GM18909 (cell line): ENCODE data around the gene PLEKHM2.
"Not testable (repeated sequence)": the region's sequence is repeated elsewhere in the genome, so short reads cannot be mapped to it uniquely, and the experiment has no call there.

Experiments used
- ATAC-seq: cut with Tn5 transposase; IDR thresholded peaks from one replicate; pipeline ENCODE4 v1.9.1; 2021; ENCODE audit warnings: mild to moderate bottlenecking; ENCODE audit not compliant: unreplicated experiment, poor library complexity

Gene PLEKHM2, protein sequence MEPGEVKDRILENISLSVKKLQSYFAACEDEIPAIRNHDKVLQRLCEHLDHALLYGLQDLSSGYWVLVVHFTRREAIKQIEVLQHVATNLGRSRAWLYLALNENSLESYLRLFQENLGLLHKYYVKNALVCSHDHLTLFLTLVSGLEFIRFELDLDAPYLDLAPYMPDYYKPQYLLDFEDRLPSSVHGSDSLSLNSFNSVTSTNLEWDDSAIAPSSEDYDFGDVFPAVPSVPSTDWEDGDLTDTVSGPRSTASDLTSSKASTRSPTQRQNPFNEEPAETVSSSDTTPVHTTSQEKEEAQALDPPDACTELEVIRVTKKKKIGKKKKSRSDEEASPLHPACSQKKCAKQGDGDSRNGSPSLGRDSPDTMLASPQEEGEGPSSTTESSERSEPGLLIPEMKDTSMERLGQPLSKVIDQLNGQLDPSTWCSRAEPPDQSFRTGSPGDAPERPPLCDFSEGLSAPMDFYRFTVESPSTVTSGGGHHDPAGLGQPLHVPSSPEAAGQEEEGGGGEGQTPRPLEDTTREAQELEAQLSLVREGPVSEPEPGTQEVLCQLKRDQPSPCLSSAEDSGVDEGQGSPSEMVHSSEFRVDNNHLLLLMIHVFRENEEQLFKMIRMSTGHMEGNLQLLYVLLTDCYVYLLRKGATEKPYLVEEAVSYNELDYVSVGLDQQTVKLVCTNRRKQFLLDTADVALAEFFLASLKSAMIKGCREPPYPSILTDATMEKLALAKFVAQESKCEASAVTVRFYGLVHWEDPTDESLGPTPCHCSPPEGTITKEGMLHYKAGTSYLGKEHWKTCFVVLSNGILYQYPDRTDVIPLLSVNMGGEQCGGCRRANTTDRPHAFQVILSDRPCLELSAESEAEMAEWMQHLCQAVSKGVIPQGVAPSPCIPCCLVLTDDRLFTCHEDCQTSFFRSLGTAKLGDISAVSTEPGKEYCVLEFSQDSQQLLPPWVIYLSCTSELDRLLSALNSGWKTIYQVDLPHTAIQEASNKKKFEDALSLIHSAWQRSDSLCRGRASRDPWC

DNA sequence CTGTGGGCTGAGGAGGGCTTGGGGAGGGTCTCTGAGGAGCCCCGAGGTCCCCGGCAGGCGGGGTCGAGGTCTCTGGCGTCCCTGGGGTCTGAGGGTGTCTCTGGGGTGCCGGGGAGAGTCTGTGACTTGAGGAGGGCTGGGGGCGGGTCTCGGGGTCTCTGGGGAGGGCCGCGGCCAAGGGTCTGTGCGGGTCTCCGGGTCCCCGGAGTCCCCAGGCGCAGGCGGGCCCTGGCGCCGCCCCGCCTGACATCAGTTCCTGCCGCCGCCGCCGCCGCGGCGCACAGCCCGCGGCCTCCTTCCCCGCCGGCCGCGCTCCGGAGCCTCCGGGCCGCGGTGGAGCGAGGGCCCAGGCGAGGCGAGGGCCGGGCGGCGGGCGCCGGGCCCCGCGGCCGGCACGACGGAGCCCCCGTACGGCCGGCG, at the start of gene PLEKHM2:
TSS of gene PLEKHM2 (plus strand) at position 279 of the 420 bp plus-strand sequence. CDS start 239 bp downstream, outside the sequence.
- ATAC-seq = peak; percentile 64

DNA sequence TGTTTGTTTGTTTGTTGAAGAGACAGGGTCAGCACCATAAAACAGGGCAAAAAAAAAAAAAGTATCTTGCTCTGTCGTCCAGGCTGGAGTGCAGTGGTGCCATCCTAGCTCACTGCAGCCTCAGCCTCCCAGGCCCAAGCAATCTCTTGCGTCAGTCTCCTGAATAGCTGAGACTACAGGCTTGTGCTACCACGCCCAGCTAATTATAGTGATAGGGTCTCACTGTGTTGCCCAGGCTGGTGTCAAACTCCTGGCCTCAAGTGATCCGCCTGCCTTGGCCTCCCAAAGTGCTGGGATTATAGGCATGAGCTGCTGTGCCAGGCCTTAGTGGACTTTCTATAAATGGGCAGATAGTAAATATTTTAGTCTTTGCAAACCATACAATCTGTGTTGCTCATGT, 47.7 kb upstream of the PLEKHM2 start:
- no peak for ATAC-seq

DNA sequence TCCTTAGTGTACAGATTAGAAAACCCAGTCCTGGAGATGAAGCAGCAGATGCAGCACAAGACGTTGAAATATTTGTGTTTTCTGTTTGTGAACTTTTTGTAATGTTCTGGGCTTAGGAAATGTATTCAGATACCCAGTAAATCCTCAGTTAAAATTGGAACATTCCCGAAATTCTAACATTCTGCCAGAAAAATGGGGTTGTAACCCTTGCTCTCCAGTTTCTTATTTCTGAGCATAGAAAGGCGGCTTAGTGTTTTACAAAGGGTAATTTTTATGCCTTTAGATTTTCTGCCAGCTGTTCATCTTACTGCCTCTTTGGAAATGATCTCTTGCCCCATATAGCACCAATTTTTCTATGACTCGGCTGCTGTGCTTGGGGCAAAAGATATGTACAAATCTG, 46.3 kb upstream of the PLEKHM2 start:
- no peak for ATAC-seq

DNA sequence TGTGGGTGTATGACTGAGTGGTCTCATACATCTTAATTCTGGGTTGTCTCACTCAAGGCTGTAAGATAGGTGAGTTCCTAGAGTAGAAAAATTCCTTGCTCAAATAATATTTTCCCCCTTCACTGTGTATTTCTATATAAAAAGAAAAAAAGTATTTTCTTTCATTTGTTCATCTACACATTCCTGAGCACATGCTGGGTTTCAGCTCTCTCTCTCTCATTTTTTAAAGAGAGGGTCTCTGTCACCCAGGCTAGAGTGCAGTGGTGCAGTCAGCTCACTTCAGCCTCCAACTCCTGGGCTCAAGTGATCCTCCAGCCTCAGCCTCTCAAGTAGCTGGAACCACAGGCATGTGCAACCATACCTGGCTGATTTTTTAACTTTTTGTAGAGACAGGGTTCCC, 44.9 kb upstream of the PLEKHM2 start:
- no peak for ATAC-seq

DNA sequence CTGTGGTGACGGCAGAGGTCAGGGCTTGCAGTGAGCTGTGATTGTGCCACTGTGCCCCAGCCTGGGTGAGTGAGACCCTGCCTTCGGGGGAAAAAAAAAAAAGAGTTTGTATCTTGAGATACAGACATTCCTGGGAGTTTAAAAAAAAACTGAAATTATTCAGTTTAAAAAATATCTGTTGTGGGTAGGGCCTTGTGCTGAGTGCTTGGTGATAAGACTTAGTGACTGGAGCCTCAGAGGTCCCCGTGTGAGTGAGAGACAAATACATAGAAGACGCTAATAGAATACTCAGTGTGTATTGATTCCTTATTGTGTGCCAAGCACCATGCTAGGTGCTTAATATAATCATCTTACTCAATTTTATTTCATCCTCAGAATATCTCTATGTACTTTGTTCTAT, 44.2 kb upstream of the PLEKHM2 start:
- no peak for ATAC-seq

DNA sequence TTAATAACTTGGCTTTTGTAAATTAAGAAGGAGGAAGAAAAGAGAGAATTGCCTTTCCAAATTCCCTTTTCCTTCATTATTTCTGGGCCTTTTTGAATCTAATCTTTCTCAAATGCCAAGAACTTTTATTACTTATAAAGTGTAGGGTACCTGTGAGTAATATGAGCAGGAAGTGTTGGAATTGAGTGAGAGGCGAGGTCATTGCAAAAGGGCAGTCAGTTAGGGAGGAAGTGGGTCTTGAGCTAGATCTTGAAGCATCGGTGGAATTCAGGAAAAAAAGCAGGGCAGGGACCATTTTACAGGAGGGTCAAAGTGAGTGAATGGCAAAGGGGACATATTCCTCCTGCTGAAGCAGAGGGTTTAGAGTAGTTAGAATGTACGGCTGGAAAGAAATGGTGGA, 43.5 kb upstream of the PLEKHM2 start:
- ATAC-seq = no peak

DNA sequence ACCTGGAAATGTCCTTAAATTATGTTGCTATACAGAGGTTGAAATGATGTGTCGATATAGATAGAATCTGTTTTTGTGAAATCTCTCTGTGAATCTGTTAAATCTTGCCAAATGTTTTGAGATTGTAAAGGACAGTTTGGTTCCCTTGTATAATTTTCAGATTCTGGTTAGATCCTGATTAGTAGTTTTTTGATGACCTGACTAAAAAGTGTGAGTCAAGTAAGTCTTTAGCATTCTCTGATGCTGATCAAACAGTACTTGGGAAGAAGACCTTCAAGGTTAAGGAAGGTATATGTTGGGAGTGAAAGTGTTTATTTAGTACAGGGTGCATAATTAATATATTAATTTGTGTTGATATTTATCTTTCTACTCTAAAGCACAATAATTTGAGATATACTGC, 34.2 kb upstream of the PLEKHM2 start:
- ATAC-seq = no peak

DNA sequence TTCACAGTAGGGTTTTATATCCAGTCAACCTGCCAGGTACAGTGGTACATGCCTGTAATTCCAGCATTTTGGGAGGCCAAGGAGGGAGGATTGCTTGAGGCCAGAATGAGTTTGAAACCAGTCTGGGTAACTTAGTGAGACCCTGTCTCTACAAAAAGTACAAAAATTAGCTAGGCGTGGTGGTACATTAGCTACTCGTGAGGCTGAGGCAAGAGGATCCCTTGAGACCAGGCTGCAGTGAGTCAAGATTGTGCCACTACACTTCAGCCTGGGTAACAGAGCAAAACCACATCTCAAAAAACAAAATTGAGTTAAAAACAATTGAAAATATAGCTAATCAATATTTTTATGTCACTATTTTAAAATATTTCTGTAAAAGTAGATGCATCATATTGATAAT, 33.7 kb upstream of the PLEKHM2 start:
- no peak for ATAC-seq

DNA sequence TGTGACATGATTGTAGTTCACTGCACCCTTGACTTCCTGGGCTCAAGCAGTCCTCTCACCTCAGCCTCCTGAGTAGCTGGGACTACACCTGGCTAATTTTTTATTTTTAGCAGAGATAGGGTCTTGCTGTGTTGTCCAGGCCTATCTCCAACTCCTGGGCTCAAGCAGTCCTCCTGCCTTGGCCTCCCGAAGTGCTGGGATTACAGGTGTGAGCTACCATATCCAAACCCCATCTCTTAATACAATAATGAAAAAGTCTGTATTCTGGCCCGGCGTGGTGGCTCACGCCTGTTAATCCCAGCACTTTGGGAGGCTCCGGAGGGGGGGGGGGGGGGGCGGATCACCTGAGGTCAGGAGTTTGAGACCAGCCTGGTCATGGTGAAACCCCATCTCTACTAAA, 32.0 kb upstream of the PLEKHM2 start:
- not testable (repeated sequence) for ATAC-seq

DNA sequence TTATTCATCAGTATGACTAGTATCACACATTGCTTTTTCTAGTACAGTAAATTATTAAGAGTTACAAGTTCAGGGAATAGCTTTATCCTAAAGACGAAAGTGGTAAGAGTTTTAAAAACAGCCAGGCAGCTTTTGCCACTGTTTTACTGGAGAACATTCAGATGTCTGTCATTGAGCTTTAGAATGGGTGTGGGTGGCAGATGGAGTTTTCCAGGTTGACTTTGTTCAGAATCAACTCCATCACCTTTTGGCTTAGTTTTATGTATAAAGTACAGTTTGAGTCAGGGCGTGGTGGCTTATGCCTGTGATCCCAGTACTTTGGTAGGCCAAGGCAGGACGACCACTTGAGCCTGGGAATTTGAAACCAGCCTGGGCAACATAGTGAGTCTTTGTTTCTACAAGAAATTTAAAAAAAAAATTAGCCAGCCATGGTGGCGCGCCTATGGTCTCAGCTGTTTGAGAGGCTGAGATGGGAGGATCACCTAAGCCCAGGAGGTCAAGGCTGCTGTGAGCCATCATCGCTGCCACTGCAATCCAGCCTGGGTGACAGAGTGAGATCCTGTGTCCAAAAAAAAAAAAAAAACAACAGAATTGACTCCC, 29.9 kb upstream of the PLEKHM2 start:
- ATAC-seq = no peak

DNA sequence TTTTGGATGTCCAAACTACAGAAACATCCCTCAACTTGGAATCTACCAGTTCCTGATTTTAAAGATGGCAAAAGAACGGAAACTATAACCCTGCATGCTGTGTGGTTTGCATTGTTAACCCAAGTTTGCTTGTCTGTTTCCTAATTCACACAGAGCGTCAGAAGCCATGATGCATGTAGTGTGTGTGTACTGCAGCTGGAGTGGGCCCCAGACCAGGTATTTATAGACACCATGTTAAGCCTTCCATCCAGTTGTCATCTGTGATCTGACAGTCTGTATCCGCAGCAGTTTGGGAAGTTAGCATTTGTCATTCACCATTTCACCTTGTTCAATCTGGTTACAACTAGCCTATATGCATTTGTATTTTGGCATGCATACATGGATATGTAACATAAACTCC, 27.7 kb upstream of the PLEKHM2 start:
- ATAC-seq = no peak

DNA sequence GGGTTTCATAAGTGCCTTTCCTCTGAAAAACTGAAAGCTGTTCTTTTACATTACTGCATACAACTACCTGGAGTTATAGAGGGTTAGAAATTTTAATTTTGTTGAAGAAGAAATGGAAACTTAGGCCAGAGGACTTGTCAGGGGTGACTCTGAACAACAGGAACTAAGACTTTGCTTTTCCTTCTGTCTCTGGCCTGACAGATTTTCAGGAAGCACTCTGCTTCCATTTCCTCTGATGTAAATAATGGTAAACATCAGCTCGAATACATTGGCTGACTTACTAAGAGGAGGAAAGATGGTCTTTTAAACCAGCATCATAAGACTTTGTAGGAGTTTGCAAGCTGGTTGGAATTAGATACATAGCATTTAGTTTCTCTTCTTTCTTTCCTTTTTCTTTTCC, 27.1 kb upstream of the PLEKHM2 start:
- ATAC-seq = no peak

DNA sequence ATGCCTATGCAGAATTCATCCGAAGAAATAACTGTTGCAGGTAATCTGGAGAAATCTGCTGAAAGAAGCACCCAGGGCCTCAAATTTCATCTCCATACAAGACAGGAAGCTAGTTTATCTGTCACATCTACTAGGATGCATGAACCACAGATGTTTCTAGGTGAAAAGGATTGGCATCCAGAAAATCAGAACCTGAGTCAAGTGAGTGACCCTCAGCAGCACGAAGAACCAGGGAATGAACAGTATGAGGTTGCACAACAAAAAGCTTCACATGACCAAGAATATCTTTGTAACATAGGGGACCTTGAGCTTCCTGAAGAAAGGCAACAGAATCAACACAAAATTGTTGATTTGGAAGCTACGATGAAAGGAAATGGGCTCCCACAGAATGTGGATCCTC, 24.0 kb upstream of the PLEKHM2 start:
- ATAC-seq = no peak

DNA sequence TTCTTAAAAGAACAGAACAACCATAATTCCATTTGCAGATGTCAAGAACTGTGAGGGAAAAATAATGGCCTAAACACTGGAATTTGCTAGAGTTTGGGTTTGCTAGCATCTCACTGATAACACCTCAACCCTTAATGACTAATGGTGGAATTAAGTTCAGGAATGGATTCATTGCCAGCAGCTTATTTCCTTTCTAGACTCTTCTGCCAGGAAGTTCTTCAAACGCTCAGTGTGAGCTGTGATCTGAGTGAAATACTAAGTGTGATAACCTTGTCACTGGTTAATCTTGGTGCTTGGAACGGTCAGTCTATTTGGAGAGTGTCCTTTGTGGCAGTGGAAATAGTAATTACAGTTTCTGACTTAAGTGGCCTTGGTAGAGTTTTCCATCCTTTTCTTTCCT, 21.6 kb upstream of the PLEKHM2 start:
- ATAC-seq = no peak

DNA sequence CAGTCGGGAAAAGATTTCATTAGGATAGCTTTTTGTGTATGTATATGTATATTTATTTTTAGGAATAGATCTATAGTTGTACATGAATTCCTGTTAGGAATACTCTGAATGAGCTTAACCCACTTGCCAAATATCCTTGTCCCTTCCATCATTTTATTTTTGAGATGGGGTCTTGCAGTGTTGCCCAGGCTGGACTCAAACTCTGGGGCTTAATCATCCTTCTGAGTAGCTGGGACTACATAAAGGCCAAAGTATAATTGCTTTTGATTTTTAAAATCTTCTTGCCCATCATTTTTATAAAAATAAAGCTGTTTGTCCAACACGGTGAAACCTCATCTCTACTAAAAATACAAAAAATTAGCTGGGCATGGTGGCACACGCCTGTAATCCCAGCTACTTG, 20.2 kb upstream of the PLEKHM2 start:
- ATAC-seq = no peak

DNA sequence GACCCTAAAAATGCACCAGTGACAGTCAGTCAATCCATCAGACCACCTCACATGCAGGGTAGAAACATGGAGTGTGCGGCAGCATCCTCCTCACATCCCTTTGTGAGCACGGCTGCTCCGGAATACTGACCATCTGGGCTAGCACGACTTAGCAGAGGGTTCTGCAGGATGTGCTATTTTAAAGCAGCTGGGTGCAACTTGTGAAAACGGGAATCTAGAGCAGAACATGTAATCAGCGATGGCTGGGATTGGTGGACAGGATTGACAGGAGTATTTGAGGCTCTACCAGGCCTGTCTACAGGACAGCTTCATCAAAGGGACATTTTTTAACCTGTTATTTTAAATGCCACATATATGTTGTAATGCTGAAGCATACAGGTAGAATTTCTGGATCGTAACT, 16.8 kb upstream of the PLEKHM2 start:
- ATAC-seq = no peak

DNA sequence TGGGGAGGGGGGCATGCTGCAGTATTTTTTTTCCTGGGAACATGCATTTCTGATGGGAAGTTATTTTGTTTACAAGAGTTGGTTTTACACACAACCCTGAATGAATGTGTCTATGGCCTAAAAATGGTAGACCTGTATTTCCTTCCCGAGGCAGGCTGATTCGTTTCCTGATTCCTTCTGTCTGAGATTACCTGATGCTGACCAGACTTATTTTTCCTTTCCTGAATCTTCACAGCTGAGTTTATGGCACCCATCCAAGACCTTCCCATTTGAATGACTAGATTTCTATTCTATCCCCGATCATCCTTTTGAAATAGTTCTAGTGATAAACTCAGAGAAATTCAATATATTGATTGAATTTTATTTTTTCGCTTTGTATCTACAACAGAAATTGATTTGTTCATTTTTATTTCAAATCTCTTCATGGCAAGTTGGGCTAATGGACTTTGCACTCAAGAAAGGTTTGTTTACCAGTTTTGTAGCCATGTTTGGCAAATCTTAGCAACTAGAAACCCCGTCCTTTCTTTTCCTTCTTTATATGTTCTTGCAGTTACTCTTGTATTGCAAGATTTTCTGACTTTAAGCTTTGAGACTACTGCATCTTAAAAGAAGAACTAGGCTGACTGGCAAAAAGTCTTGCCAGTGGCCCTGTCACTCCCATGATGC, 15.9 kb upstream of the PLEKHM2 start:
- ATAC-seq = no peak

DNA sequence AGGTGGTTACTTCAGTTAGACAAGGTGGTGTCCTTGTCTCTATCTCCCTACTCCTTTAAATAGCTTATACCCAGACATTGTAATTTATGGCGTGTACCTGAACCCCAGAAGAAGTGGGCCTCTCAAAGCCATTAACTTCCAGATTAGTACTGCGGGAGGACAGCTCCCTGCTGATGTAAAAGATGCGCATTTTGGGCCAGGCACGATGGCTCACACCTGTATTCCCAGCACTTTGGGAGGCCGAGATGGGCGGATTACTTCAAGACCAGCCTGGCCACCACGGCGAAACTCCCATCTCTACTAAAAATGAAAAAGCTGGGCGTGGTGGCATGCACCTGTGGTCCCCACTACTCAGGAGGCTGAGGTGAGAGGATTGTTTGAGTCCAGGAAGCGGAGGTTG, 15.0 kb upstream of the PLEKHM2 start:
- ATAC-seq = no peak

DNA sequence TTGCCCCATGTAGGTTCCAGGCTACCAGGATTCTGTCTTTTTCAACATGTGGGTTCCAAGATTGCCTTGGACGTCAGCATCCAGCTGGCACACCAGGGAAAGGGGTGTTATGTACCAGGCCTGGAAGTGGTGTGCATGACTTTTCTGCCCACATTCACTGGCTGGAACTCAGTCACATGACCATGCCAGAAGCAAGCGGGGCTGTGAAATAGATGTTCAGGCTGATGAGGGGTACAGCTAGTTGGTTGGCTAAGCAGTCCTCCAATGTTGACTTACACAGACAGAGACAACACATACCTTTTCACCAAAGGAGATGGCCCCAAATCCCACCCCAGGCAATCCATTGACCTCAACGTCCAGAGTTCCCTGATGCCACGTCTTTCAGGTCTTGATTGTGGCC, 14.3 kb upstream of the PLEKHM2 start:
- ATAC-seq = no peak

DNA sequence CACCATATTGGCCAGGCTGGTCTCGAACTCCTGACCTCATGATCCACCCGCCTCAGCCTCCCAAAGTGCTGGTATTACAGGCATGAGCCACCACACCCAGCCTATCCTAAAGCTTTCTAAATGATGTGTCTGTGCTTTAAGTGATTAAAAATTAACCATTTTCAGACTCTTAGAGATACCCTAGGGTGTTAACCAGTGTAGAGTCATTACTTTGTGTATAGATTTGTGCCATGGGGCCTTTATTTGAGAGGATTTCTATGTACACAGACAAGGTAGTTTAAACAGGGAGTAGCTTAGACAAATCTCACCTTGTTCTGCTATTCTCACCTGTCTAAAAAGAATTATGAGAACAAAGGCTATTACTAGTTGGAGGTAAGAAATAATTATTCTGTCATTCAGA, 12.7 kb upstream of the PLEKHM2 start:
- ATAC-seq = no peak
